HG02571 (cell line): Measurements from ENCODE around the gene MYH13.
A peak's percentile ranks its signal among the peaks of the same experiment; 100 is the strongest.

Source experiments
- ATAC-seq: cut with Tn5 transposase; IDR thresholded peaks from one replicate; pipeline ENCODE4 v1.9.1; 2021; ENCODE audit warnings: mild to moderate bottlenecking, moderate library complexity; ENCODE audit not compliant: unreplicated experiment

MYH13 gene

GRCh38 chr17:10261098-10261497, 111.7 kb downstream of the MYH13 start:
- no peak for ATAC-seq

GRCh38 chr17:10251212-10251948, 121.4 kb downstream of the MYH13 start:
- peak; percentile 81 for ATAC-seq
